Measurements from ENCODE around the gene EPB42.

The EPB42 gene

DNA sequence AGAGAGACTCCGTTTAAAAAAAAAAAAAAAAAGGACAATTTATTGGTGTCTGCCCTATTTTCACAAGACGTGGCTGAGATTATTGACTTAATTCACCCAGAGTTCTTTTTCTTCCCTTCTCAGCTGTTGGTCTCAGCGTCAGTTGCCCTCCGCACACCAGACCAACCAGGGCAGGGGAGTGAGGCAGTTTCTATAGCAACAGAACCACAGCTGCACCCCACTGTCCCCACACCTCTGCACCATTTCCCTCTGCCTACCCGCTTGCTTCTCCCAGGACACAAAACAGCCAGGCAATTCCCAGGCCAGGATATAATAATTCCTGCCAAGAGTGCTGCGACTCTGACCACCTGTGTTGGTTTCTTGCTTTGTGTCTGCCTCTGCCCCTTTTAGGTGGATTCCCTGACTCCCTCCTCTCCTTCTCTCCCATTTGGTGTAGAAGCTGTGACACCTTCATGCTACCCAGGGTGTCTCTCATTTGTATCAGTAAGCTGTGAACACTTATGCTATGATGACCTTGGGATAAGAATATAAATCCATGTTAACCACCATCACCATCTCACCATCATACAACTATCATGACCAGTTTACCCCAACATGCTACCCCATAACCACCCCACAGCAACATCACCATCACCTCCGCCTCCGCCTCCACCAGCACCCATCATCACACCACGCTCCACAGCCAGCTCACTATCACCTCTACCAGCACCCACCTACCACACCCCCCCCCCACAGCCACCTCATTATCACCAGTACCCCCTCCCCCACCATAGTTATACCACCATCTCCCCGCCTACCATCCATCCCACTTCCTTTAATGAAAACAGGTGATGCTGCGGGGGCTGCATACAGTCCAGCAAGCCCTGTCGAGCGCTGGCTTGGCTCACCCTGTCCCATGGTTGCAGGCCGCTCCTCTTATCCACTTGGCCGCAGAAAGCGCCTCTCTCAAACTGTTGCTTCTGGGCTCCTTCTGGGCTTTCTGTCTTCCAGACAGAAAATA lies 589 bp downstream of the EPB42 start:
- no peak overlapping the region for H2BK5ac ChIP-seq (ENCODE audit: low read length)
- no peak overlapping the region for H2BK120ac ChIP-seq (ENCODE audit: low read depth, low read length)
- no peak for DNase-seq (ENCODE audit: low spot score)
- H3K4me3 ChIP-seq (ENCODE audit: low read length in 2 of 2), result no peak overlapping the region
- H3K14ac ChIP-seq (ENCODE audit: low read length), result no peak overlapping the region
- peaks cover 3% of the 10 kb centered on the region in 2 donors for H3K4me1 ChIP-seq (ENCODE audit: control insufficient read depth in 2 of 2, insufficient read depth in 1 of 2, low read depth in 1 of 2, low read length in 2 of 2)
- no peaks in the 10 kb centered on the region for H3K79me1 ChIP-seq (ENCODE audit: low read depth, low read length)
- no peak overlapping the region for H3K23ac ChIP-seq (ENCODE audit: low read depth, low read length, poor library complexity)
- H4K8ac ChIP-seq (ENCODE audit: low read depth, low read length), result no peak overlapping the region
- no peak overlapping the region for H2AK5ac ChIP-seq (ENCODE audit: low read depth, low read length)
- no peak overlapping the region for H3K9ac ChIP-seq (ENCODE audit: low read depth, low read length, poor library complexity)
- 100% methylated on average over 1 of the region's 16 CpGs; no CpG with 5 or more reads in 1 of the 2 donors for WGBS, 2 donors (ENCODE audit: extremely low coverage in 2 of 2, insufficient read length in 2 of 2, insufficient replicate concordance in 1 of 2)
- H3K18ac ChIP-seq (ENCODE audit: low read length), result no peak overlapping the region
- H3K9me3 ChIP-seq (replicated peaks in 1 of 2; ENCODE audit: control insufficient read depth in 2 of 2, insufficient read depth in 1 of 2, low read depth in 1 of 2, low read length in 2 of 2), result no peaks in the 10 kb centered on the region
- no peak overlapping the region for H3K27ac ChIP-seq (replicated peaks; ENCODE audit: low read length)
- peaks cover 0 to 12% (median 0%) of the 10 kb centered on the region in 3 experiments for H3K27me3 ChIP-seq (ENCODE audit: control insufficient read depth in 3 of 3, insufficient read depth in 3 of 3, low read depth in 1 of 3, low read length in 3 of 3)
- H2AFZ ChIP-seq (ENCODE audit: low read length), result no peak overlapping the region
- H3K36me3 ChIP-seq (replicated peaks in 1 of 2; ENCODE audit: control insufficient read depth in 2 of 2, insufficient read depth in 2 of 2, low read length in 2 of 2), result no peaks in the 10 kb centered on the region
- H2BK12ac ChIP-seq (ENCODE audit: low read length), result no peak overlapping the region
- H2BK15ac ChIP-seq (ENCODE audit: low read length), result no peak overlapping the region
- no peak overlapping the region for H3K4me2 ChIP-seq (ENCODE audit: insufficient read depth, low read length, poor library complexity, severe bottlenecking)
- no peak overlapping the region for H3K4ac ChIP-seq (ENCODE audit: low read length)
- H4K91ac ChIP-seq (ENCODE audit: low read depth, low read length, poor library complexity), result no peak overlapping the region

DNA sequence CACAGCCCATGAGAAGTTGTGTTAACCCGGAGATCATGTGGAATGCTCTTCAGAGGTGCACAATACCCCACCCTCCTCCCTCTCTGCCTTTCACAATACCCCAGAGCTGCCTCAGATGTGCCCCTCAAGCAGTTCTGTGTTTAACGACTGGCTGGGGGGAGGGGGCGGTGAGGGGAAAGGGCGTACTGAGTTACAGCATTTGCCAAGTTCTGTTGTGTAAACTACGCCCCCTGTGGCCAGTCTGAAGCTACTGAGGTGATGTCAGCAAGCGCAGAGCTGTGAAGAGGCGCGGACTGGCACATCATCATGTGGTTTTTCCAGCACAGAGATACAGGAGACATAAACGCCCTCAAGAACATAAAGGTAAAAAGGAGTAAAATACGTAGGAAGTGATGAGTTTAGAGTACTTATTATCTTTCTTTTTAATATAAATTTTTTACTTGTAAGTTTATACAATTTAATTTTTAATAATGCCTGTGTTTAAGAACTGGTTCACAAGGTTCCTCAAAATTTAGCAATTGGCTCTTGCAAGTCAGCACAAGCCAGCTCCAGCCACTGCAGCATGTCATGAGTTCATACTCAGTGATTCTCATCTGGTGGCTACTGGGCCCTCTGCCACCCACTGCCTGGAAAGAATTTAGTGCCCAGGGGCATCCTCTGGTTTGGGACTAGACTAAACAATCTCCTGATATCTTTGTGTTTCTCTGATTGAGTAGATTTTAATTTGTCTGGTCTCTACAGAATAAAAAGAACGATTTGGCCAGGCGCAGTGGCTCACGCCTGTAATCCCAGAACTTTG lies 1.7 kb downstream of the EPB42 start:
- no peak overlapping the region for H3K27ac ChIP-seq (replicated peaks; ENCODE audit: low read length)
- H4K91ac ChIP-seq (ENCODE audit: low read depth, low read length, poor library complexity), result no peak overlapping the region
- peak; percentile 44 for DNase-seq (ENCODE audit: low spot score)

DNA sequence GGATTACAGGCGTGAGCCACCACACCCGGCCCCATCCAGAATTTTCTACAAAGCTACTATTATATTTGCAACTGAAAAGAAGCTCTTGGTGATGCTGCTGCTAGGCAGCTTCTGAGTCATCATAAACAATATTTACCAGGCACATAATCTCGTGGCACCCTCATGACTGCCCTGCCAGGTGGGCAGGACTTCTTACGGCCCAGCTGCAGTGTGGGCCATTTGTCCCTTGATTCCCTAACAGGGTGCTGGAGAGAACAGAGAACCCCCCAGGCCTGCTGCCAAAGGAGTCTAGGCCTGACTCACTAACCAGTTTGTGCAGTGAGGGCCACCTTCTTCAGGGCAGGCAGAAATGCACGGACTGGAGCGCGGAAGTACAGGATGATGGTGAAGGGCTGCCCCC lies 4.9 kb downstream of the EPB42 start:
- no peak overlapping the region for H2BK120ac ChIP-seq (ENCODE audit: low read depth, low read length)
- no peak overlapping the region for H3K4me2 ChIP-seq (ENCODE audit: insufficient read depth, low read length, poor library complexity, severe bottlenecking)
- H2AK5ac ChIP-seq (ENCODE audit: low read depth, low read length), result no peak overlapping the region
- no peaks in the 10 kb centered on the region for H3K9me3 ChIP-seq (replicated peaks in 1 of 2; ENCODE audit: control insufficient read depth in 2 of 2, insufficient read depth in 1 of 2, low read depth in 1 of 2, low read length in 2 of 2)
- H4K91ac ChIP-seq (ENCODE audit: low read depth, low read length, poor library complexity), result no peak overlapping the region
- no peak overlapping the region for H3K4ac ChIP-seq (ENCODE audit: low read length)
- no CpG with 5 or more reads among the region's 7 CpGs for WGBS, 2 donors (ENCODE audit: extremely low coverage in 2 of 2, insufficient read length in 2 of 2, insufficient replicate concordance in 1 of 2)
- no peak overlapping the region for H3K4me3 ChIP-seq (ENCODE audit: low read length in 2 of 2)
- H2BK5ac ChIP-seq (ENCODE audit: low read length), result no peak overlapping the region
- no peak overlapping the region for H4K8ac ChIP-seq (ENCODE audit: low read depth, low read length)
- peaks cover 3% of the 10 kb centered on the region in 2 donors for H3K4me1 ChIP-seq (ENCODE audit: control insufficient read depth in 2 of 2, insufficient read depth in 1 of 2, low read depth in 1 of 2, low read length in 2 of 2)
- peak overlapping the region; percentile 23 for H3K23ac ChIP-seq (ENCODE audit: low read depth, low read length, poor library complexity)
- no peak overlapping the region for H3K27ac ChIP-seq (replicated peaks; ENCODE audit: low read length)
- peaks cover 0 to 12% (median 0%) of the 10 kb centered on the region in 3 experiments for H3K27me3 ChIP-seq (ENCODE audit: control insufficient read depth in 3 of 3, insufficient read depth in 3 of 3, low read depth in 1 of 3, low read length in 3 of 3)
- H3K36me3 ChIP-seq (replicated peaks in 1 of 2; ENCODE audit: control insufficient read depth in 2 of 2, insufficient read depth in 2 of 2, low read length in 2 of 2), result no peaks in the 10 kb centered on the region
- peak overlapping the region; percentile 44 for H3K14ac ChIP-seq (ENCODE audit: low read length)
- no peak overlapping the region for H3K18ac ChIP-seq (ENCODE audit: low read length)
- no peak overlapping the region for H3K9ac ChIP-seq (ENCODE audit: low read depth, low read length, poor library complexity)
- H2AFZ ChIP-seq (ENCODE audit: low read length), result no peak overlapping the region
- H3K79me1 ChIP-seq (ENCODE audit: low read depth, low read length), result no peaks in the 10 kb centered on the region
- H2BK12ac ChIP-seq (ENCODE audit: low read length), result no peak overlapping the region
- no peak for DNase-seq (ENCODE audit: low spot score)
- no peak overlapping the region for H2BK15ac ChIP-seq (ENCODE audit: low read length)

More for the DNA sequence above, 1.7 kb downstream of the EPB42 start:
- H2BK120ac ChIP-seq (ENCODE audit: low read depth, low read length), result no peak overlapping the region
- H3K4me2 ChIP-seq (ENCODE audit: insufficient read depth, low read length, poor library complexity, severe bottlenecking), result no peak overlapping the region
- no peak overlapping the region for H3K9ac ChIP-seq (ENCODE audit: low read depth, low read length, poor library complexity)
- no peak overlapping the region for H2BK15ac ChIP-seq (ENCODE audit: low read length)
- H3K4me3 ChIP-seq (ENCODE audit: low read length in 2 of 2), result no peak overlapping the region
- H2BK5ac ChIP-seq (ENCODE audit: low read length), result no peak overlapping the region
- peaks cover 0 to 11% (median 0%) of the 10 kb centered on the region in 3 experiments for H3K27me3 ChIP-seq (ENCODE audit: control insufficient read depth in 3 of 3, insufficient read depth in 3 of 3, low read depth in 1 of 3, low read length in 3 of 3)
- peaks cover 3% of the 10 kb centered on the region in 2 donors for H3K4me1 ChIP-seq (ENCODE audit: control insufficient read depth in 2 of 2, insufficient read depth in 1 of 2, low read depth in 1 of 2, low read length in 2 of 2)
- no peaks in the 10 kb centered on the region for H3K36me3 ChIP-seq (replicated peaks in 1 of 2; ENCODE audit: control insufficient read depth in 2 of 2, insufficient read depth in 2 of 2, low read length in 2 of 2)
- peak overlapping the region; percentile 11 for H3K18ac ChIP-seq (ENCODE audit: low read length)
- H3K4ac ChIP-seq (ENCODE audit: low read length), result no peak overlapping the region
- H3K23ac ChIP-seq (ENCODE audit: low read depth, low read length, poor library complexity), result no peak overlapping the region
- H4K8ac ChIP-seq (ENCODE audit: low read depth, low read length), result no peak overlapping the region
- WGBS, 2 donors (ENCODE audit: extremely low coverage in 2 of 2, insufficient read length in 2 of 2, insufficient replicate concordance in 1 of 2), result no CpG with 5 or more reads among the region's 13 CpGs
- no peaks in the 10 kb centered on the region for H3K79me1 ChIP-seq (ENCODE audit: low read depth, low read length)
- H3K14ac ChIP-seq (ENCODE audit: low read length), result no peak overlapping the region
- peak overlapping the region; percentile 50 for H2AFZ ChIP-seq (ENCODE audit: low read length)
- no peak overlapping the region for H2AK5ac ChIP-seq (ENCODE audit: low read depth, low read length)
- H3K9me3 ChIP-seq (replicated peaks in 1 of 2; ENCODE audit: control insufficient read depth in 2 of 2, insufficient read depth in 1 of 2, low read depth in 1 of 2, low read length in 2 of 2), result no peaks in the 10 kb centered on the region
- no peak overlapping the region for H2BK12ac ChIP-seq (ENCODE audit: low read length)

Data from neuronal stem cell (in vitro differentiated cells).